ENCODE measurements around the gene TTC33. TPM values are rescaled to one million over a fixed set of nuclear protein-coding genes. Genes with fewer than 3 reads are reported as not detected.
"Not testable (repeated sequence)": the region's sequence is repeated elsewhere in the genome, so short reads cannot be mapped to it uniquely, and the experiment has no call there.

The TTC33 gene
- total and polyA plus RNA-seq, 5 experiments from 2014 or later = 8.4 to 18.9 (median 14.8) TPM

- Mint-ChIP-seq H3K4me3 (no peak overlapping the region), H3K4me1 (peaks cover 14 to 31% (median 30%) of the 10 kb centered on the region in 4 donors), H3K9me3 (peaks cover 0 to 14% (median 7%) of the 10 kb centered on the region in 9 donors), H3K27ac (peak overlapping the region in 1 of 10 donors; percentile 28), H3K36me3 (peaks cover 16 to 44% (median 31%) of the 10 kb centered on the region in 3 donors), H3K27me3 (no peaks in the 10 kb centered on the region)
- POLR2A ChIA-PET = no interaction called here
- ATAC-seq = peak; percentile 59 to 72
- DNase-seq = peak in 4 of 10 donors; percentile 14 to 68 (median 63)
Measured at GRCh38 chr5:40736103-40736875, 19.5 kb downstream of the TTC33 start.

- Mint-ChIP-seq H3K4me3 (no peak overlapping the region), H3K27ac (peak overlapping the region in 2 of 10 donors; percentile 8 to 82), H3K36me3 (peaks cover 9 to 37% (median 24%) of the 10 kb centered on the region in 3 donors)
Measured at GRCh38 chr5:40735609-40736008, 20.2 kb downstream of the TTC33 start.

GRCh38 chr5:40734986-40735385 is 20.8 kb downstream of the TTC33 start:
- ATAC-seq (no peak), DNase-seq (no peak)
- peaks cover 0 to 4% (median 0%) of the 10 kb centered on the region in 9 donors for H3K9me3 Mint-ChIP-seq
- H3K4me3 Mint-ChIP-seq = no peak overlapping the region
- POLR2A ChIA-PET = no interaction called here
- no peaks in the 10 kb centered on the region for H3K27me3 Mint-ChIP-seq
- peaks cover 5 to 37% (median 19%) of the 10 kb centered on the region in 3 donors for H3K36me3 Mint-ChIP-seq
- H3K4me1 Mint-ChIP-seq = peaks cover 14 to 35% (median 31%) of the 10 kb centered on the region in 4 donors
- H3K27ac Mint-ChIP-seq = peak overlapping the region in 3 of 10 donors; percentile 5 to 9 (median 8)

More at GRCh38 chr5:40735609-40736008, 20.2 kb downstream of the TTC33 start:
- DNase-seq (no peak), ATAC-seq (no peak)
- POLR2A ChIA-PET = no interaction called here
- H3K9me3 Mint-ChIP-seq = peaks cover 0 to 7% (median 3%) of the 10 kb centered on the region in 9 donors
- peaks cover 14 to 35% (median 31%) of the 10 kb centered on the region in 4 donors for H3K4me1 Mint-ChIP-seq
- no peaks in the 10 kb centered on the region for H3K27me3 Mint-ChIP-seq

GRCh38 chr5:40733879-40734563 is 21.7 kb downstream of the TTC33 start:
- no peaks in the 10 kb centered on the region for H3K9me3 Mint-ChIP-seq
- peaks cover 14 to 35% (median 31%) of the 10 kb centered on the region in 4 donors for H3K4me1 Mint-ChIP-seq
- H3K27ac Mint-ChIP-seq = peak overlapping the region in 3 of 10 donors; percentile 8 to 77 (median 75)
- H3K36me3 Mint-ChIP-seq = peaks cover 0 to 35% (median 11%) of the 10 kb centered on the region in 3 donors
- no peak overlapping the region for H3K4me3 Mint-ChIP-seq
- POLR2A ChIA-PET = no interaction called here
- DNase-seq (no peak), ATAC-seq (no peak)
- no peaks in the 10 kb centered on the region for H3K27me3 Mint-ChIP-seq

- no peak overlapping the region for H3K4me3 Mint-ChIP-seq
- H3K9me3 Mint-ChIP-seq = no peaks in the 10 kb centered on the region
- ATAC-seq (no peak), DNase-seq (no peak)
- POLR2A ChIA-PET = no interaction called here
- H3K27me3 Mint-ChIP-seq = no peaks in the 10 kb centered on the region
- peaks cover 14 to 35% (median 31%) of the 10 kb centered on the region in 4 donors for H3K4me1 Mint-ChIP-seq
- no peak overlapping the region for H3K27ac Mint-ChIP-seq
- peaks cover 0 to 35% (median 8%) of the 10 kb centered on the region in 3 donors for H3K36me3 Mint-ChIP-seq
Measured at GRCh38 chr5:40733434-40733833, 22.3 kb downstream of the TTC33 start.

GRCh38 chr5:40722497-40722911 is 33.3 kb downstream of the TTC33 start:
- POLR2A ChIA-PET, DNase-seq, H3K4me3 Mint-ChIP-seq, ATAC-seq, H3K27me3 Mint-ChIP-seq, H3K4me1 Mint-ChIP-seq, H3K27ac Mint-ChIP-seq: not testable (repeated sequence)
- Mint-ChIP-seq H3K36me3 (peaks cover 19 to 61% (median 43%) of the 10 kb centered on the region in 3 donors), H3K9me3 (peaks cover 0 to 12% (median 3%) of the 10 kb centered on the region in 9 donors)

- ATAC-seq (no peak), DNase-seq (no peak)
- H3K4me3 Mint-ChIP-seq = no peak overlapping the region
- H3K27me3 Mint-ChIP-seq = no peaks in the 10 kb centered on the region
- H3K9me3 Mint-ChIP-seq = peaks cover 0 to 12% (median 3%) of the 10 kb centered on the region in 9 donors
- H3K4me1 Mint-ChIP-seq = peaks cover 0 to 9% (median 6%) of the 10 kb centered on the region in 4 donors
- peaks cover 17 to 68% (median 45%) of the 10 kb centered on the region in 3 donors for H3K36me3 Mint-ChIP-seq
- POLR2A ChIA-PET = no interaction called here
- H3K27ac Mint-ChIP-seq = no peak overlapping the region
Measured at GRCh38 chr5:40720069-40720468, 35.7 kb downstream of the TTC33 start.

GRCh38 chr5:40717281-40717680 is 38.5 kb downstream of the TTC33 start:
- Mint-ChIP-seq H3K27ac (no peak overlapping the region), H3K4me3 (no peak overlapping the region), H3K36me3 (peaks cover 16 to 55% (median 38%) of the 10 kb centered on the region in 3 donors), H3K9me3 (peaks cover 0 to 12% (median 3%) of the 10 kb centered on the region in 9 donors), H3K4me1 (peaks cover 0 to 9% (median 6%) of the 10 kb centered on the region in 4 donors), H3K27me3 (no peaks in the 10 kb centered on the region)
- POLR2A ChIA-PET = no interaction called here
- DNase-seq (no peak), ATAC-seq (no peak)

GRCh38 chr5:40716590-40716989 is 39.2 kb downstream of the TTC33 start:
- peak overlapping the region in 1 of 10 donors; percentile 22 for H3K27ac Mint-ChIP-seq
- no peaks in the 10 kb centered on the region for H3K27me3 Mint-ChIP-seq
- POLR2A ChIA-PET = no interaction called here
- H3K36me3 Mint-ChIP-seq = peaks cover 15 to 56% (median 38%) of the 10 kb centered on the region in 3 donors
- DNase-seq (no peak), ATAC-seq (no peak)
- H3K4me3 Mint-ChIP-seq = no peak overlapping the region
- H3K4me1 Mint-ChIP-seq = peaks cover 0 to 9% (median 5%) of the 10 kb centered on the region in 4 donors
- peaks cover 0 to 7% (median 2%) of the 10 kb centered on the region in 9 donors for H3K9me3 Mint-ChIP-seq

GRCh38 chr5:40716000-40716399 is 39.8 kb downstream of the TTC33 start:
- Mint-ChIP-seq H3K27me3 (no peaks in the 10 kb centered on the region), H3K27ac (peak overlapping the region in 3 of 10 donors; percentile 16 to 32 (median 22)), H3K4me3 (no peak overlapping the region), H3K36me3 (peaks cover 9 to 50% (median 36%) of the 10 kb centered on the region in 3 donors), H3K4me1 (peaks cover 0 to 9% (median 4%) of the 10 kb centered on the region in 4 donors), H3K9me3 (peaks cover 0 to 7% (median 1%) of the 10 kb centered on the region in 9 donors)
- POLR2A ChIA-PET = no interaction called here
- ATAC-seq (no peak), DNase-seq (no peak)

- Mint-ChIP-seq H3K36me3 (peaks cover 0 to 39% (median 36%) of the 10 kb centered on the region in 3 donors), H3K4me1 (peaks cover 0 to 9% (median 4%) of the 10 kb centered on the region in 4 donors), H3K27ac (peak overlapping the region in 3 of 10 donors; percentile 44 to 69 (median 59)), H3K4me3 (no peak overlapping the region), H3K27me3 (no peaks in the 10 kb centered on the region), H3K9me3 (peaks cover 0 to 21% (median 0%) of the 10 kb centered on the region in 9 donors)
- POLR2A ChIA-PET = no interaction called here
- DNase-seq = no peak
- ATAC-seq = no peak
Measured at GRCh38 chr5:40714001-40714400, 41.8 kb downstream of the TTC33 start.

- ATAC-seq, H3K4me3 Mint-ChIP-seq, POLR2A ChIA-PET, H3K27me3 Mint-ChIP-seq, H3K27ac Mint-ChIP-seq, DNase-seq: not testable (repeated sequence)
- peaks cover 9 to 50% (median 37%) of the 10 kb centered on the region in 3 donors for H3K36me3 Mint-ChIP-seq
- peaks cover 0 to 50% (median 24%) of the 10 kb centered on the region in 9 donors for H3K9me3 Mint-ChIP-seq
- H3K4me1 Mint-ChIP-seq = peaks cover 0 to 13% (median 2%) of the 10 kb centered on the region in 4 donors
Measured at GRCh38 chr5:40710575-40710974, 45.2 kb downstream of the TTC33 start.
